ENCODE data around the gene NFIX.

The NFIX gene

GRCh38 chr19:13010038-13010991 is 15.0 kb downstream of the NFIX start:
- no peak for DNase-seq (ENCODE audit: low spot score)
- in situ Hi-C loops (cut with MboI; ENCODE audit: low sequenced_read_pairs, unreplicated experiment): no loop called here
- TF ChIP-seq, protein P1, sequence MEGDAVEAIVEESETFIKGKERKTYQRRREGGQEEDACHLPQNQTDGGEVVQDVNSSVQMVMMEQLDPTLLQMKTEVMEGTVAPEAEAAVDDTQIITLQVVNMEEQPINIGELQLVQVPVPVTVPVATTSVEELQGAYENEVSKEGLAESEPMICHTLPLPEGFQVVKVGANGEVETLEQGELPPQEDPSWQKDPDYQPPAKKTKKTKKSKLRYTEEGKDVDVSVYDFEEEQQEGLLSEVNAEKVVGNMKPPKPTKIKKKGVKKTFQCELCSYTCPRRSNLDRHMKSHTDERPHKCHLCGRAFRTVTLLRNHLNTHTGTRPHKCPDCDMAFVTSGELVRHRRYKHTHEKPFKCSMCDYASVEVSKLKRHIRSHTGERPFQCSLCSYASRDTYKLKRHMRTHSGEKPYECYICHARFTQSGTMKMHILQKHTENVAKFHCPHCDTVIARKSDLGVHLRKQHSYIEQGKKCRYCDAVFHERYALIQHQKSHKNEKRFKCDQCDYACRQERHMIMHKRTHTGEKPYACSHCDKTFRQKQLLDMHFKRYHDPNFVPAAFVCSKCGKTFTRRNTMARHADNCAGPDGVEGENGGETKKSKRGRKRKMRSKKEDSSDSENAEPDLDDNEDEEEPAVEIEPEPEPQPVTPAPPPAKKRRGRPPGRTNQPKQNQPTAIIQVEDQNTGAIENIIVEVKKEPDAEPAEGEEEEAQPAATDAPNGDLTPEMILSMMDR (IDR thresholded peaks at IDR 0.05; ENCODE audit: borderline replicate concordance, control extremely low read depth, extremely low read depth, insufficient read depth, missing control alignments): no peak

- TF ChIP-seq, protein P1 (IDR thresholded peaks at IDR 0.05; ENCODE audit: borderline replicate concordance, control extremely low read depth, extremely low read depth, insufficient read depth, missing control alignments): no peak
- DNase-seq (ENCODE audit: low spot score): no peak
- in situ Hi-C loops (cut with MboI; ENCODE audit: low sequenced_read_pairs, unreplicated experiment): no loop called here
These were observed 15.8 kb downstream of the NFIX start for GRCh38 chr19:13010992-13011652.

- no peak for DNase-seq (ENCODE audit: low spot score)
- TF ChIP-seq, protein P1 (IDR thresholded peaks at IDR 0.05; ENCODE audit: borderline replicate concordance, control extremely low read depth, extremely low read depth, insufficient read depth, missing control alignments): no peak
These were observed 16.5 kb downstream of the NFIX start for GRCh38 chr19:13011653-13012389.

DNA sequence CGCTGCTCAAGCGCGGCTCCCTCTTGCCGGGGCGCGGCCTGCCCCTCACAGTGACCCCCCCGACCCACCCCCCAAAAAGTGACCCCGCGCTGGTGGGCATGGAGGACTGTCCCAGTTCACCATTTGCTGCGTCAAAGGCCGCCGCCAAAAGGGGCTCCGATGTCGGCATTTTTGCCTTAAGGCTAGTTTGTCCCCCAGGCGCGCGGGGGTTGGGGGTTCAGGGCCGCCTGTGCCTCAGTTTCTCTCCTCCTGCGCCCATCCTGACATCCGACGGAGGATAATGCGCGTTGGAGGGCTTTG is 17.1 kb downstream of the NFIX start:
- DNase-seq (ENCODE audit: low spot score): no peak
- in situ Hi-C loops (cut with MboI; ENCODE audit: low sequenced_read_pairs, unreplicated experiment): no loop called here
- TF ChIP-seq, protein P1 (IDR thresholded peaks at IDR 0.05; ENCODE audit: borderline replicate concordance, control extremely low read depth, extremely low read depth, insufficient read depth, missing control alignments): no peak

More at GRCh38 chr19:13011653-13012389, 16.5 kb downstream of the NFIX start:
- in situ Hi-C loops (cut with MboI; ENCODE audit: low sequenced_read_pairs, unreplicated experiment): no loop called here

DNA sequence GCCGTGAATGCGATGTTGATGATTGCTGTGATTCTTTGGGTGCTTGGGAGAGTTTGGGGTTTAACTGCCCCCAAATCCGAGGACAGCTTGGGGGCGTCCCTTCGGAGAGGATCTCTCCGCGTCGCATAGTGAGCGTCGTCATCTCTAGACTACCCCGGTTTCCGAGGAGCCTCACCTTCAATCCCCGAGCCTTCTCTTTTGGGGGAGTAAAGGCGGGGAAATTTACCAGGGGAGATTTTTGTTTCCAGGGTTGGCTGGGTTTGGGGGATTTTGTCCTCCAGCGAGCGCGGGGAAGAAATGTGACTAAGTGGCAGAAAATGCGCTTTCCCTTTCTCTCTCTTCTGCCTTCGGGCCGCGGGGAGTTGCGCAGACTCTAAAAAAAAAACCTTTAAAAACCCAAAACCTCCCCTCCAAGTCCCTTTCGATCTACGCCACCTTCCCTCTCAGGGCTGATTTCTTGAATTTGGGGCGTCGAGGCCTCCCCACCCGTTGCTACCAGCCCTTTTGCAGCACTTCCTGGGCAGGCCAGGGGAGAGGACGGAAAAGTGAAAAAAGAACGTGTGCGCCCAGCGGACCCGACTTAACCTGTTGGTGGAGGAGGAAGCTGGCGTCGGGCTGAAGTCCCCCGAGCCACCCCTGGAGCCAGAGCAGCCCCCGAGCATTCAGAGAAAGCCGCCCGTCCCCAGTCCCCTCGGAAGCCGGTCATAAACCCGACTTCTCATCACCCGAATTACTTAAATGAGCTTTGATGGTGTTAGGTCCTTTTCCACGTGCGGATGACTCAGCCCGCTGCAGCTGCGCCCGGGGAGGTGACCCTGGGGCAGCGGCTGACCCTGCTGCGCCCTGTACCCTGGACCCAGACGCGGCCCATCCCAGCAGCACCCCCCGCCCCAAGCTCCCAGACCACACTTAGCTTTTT is 17.7 kb downstream of the NFIX start:
- peak; percentile 76 for DNase-seq (ENCODE audit: low spot score)
- in situ Hi-C loops (cut with MboI; ENCODE audit: low sequenced_read_pairs, unreplicated experiment): no loop called here
- TF ChIP-seq, protein P1 (IDR thresholded peaks at IDR 0.05; ENCODE audit: borderline replicate concordance, control extremely low read depth, extremely low read depth, insufficient read depth, missing control alignments): no peak
